HepG2 (cell line): Measurements from ENCODE around the gene IL17RC. TPM values are rescaled to one million over a fixed set of nuclear protein-coding genes. Genes with fewer than 3 reads are reported as not detected.

Experiments used
- ARID5B ChIP-seq: IDR thresholded peaks from 2 replicates; pipeline ENCODE4 v1.4.0; 2020; ENCODE audit warnings: mild to moderate bottlenecking, missing genetic modification reagents
- GATAD2A ChIP-seq: IDR thresholded peaks from 2 replicates; pipeline ENCODE4 v1.6.1; 2016
- HNRNPH1 ChIP-seq: fragments of 200-400 bp; formaldehyde crosslinking; optimal IDR thresholded peaks from 2 replicates; pipeline ENCODE3; 2017; ENCODE audit warnings: mild to moderate bottlenecking, low read depth, low read length
- KAT7 ChIP-seq: IDR thresholded peaks from 2 replicates; pipeline ENCODE4 v1.6.1; 2018; ENCODE audit warnings: borderline replicate concordance, missing compliant biosample characterization
- NFYC ChIP-seq: IDR thresholded peaks from 2 replicates; pipeline ENCODE4 v1.6.1; 2016; ENCODE audit warnings: missing genetic modification reagents, missing compliant biosample characterization
- PITX1 ChIP-seq: sonication (generic); formaldehyde crosslinking; IDR thresholded peaks from 2 replicates; pipeline ENCODE4 v1.5.1; 2020; ENCODE audit warnings: mild to moderate bottlenecking, missing genetic modification reagents
- POGZ ChIP-seq: sonication (generic); formaldehyde crosslinking; IDR thresholded peaks from 2 replicates; pipeline ENCODE4 v1.4.0; 2020; ENCODE audit warnings: mild to moderate bottlenecking, missing genetic modification reagents
- PRDM15 ChIP-seq: sonication (generic); formaldehyde crosslinking; IDR thresholded peaks from 2 replicates; pipeline ENCODE4 v1.4.0; 2020; ENCODE audit warnings: missing genetic modification reagents
- RNF2 ChIP-seq: fragments of 450-650 bp; conservative IDR thresholded peaks from 2 replicates; pipeline ENCODE4 v1.6.1; 2016; ENCODE audit warnings: low read depth
- ZBTB14 ChIP-seq: sonication (generic); formaldehyde crosslinking; IDR thresholded peaks from 2 replicates; pipeline ENCODE4 v1.4.0; 2020; ENCODE audit warnings: missing genetic modification reagents
- ZBTB7A ChIP-seq: sonication (generic); formaldehyde crosslinking; IDR thresholded peaks from 2 replicates; pipeline ENCODE4 v1.8.0; 2022; ENCODE audit warnings: mild to moderate bottlenecking, missing genetic modification reagents
- ZNF34 ChIP-seq: sonication (generic); formaldehyde crosslinking; IDR thresholded peaks from 2 replicates; pipeline ENCODE4 v1.4.0; 2020; ENCODE audit warnings: mild to moderate bottlenecking, missing genetic modification reagents, borderline replicate concordance
- ZNF451 ChIP-seq: sonication (generic); formaldehyde crosslinking; IDR thresholded peaks from 2 replicates; pipeline ENCODE4 v1.5.0; 2020; ENCODE audit warnings: mild to moderate bottlenecking, missing genetic modification reagents
- ZNF512 ChIP-seq: sonication (generic); formaldehyde crosslinking; IDR thresholded peaks from 2 replicates; pipeline ENCODE4 v1.4.0; 2020; ENCODE audit warnings: mild to moderate bottlenecking, missing genetic modification reagents
- ZNF572 ChIP-seq: sonication (generic); formaldehyde crosslinking; IDR thresholded peaks from 2 replicates; pipeline ENCODE4 v1.5.1; 2020; ENCODE audit warnings: mild to moderate bottlenecking, missing genetic modification reagents
- ZNF652 ChIP-seq: IDR thresholded peaks from 2 replicates; pipeline ENCODE4 v1.6.1; 2016; ENCODE audit warnings: low read depth, borderline replicate concordance
- ZNF878 ChIP-seq: sonication (generic); formaldehyde crosslinking; IDR thresholded peaks from 2 replicates; pipeline ENCODE4 v1.8.1; 2023; ENCODE audit warnings: mild to moderate bottlenecking, missing genetic modification reagents, moderate library complexity
- ZSCAN25 ChIP-seq: sonication (generic); formaldehyde crosslinking; IDR thresholded peaks from 2 replicates; pipeline ENCODE4 v1.8.0; 2022; ENCODE audit warnings: mild to moderate bottlenecking, missing genetic modification reagents
- polyA plus RNA-seq, 8 experiments: library from polyadenylated mRNA; depleted of rRNA in 3 of 8; stranded (reverse) in 7 of 8; unstranded in 1 of 8; fragments of >200 nt; fragmentation: Illumina TruSeq in 4 of 8; extraction: Trizol in 4 of 8; gene quantifications; 2 replicates each; pipeline versions ENCODE4 v1.2.1 to v1.2.3, GENCODE V29; 2011 to 2016; ENCODE audit warnings: low read depth in 4 of 8, missing spikeins in 1 of 8, mixed read lengths in 1 of 8; ENCODE audit not compliant: insufficient read depth in 1 of 8
- total RNA-seq, 5 experiments: library from RNA; depleted of rRNA; stranded (reverse); fragments of >200 nt; fragmentation: Illumina TruSeq; extraction: Trizol; gene quantifications; 2 replicates each; pipeline ENCODE4 v1.2.3, GENCODE V29; 2016; ENCODE audit warnings: low read depth in 1 of 5

The IL17RC gene
- total and polyA plus RNA-seq, 2 of the 13 experiments (the other 11 are each of a cell fraction or from before 2014, with no cell fraction given): 20.7 to 24.0 TPM

GRCh38 chr3:9947025-9947995 lies 30.4 kb downstream of the IL17RC start (continued):
- no peak for TF ChIP-seq GATAD2A (CRISPR knock-in tag)
- TF ChIP-seq PITX1: peak; percentile 25; the same call in 1 of the 2 replicates
- TF ChIP-seq NFYC (CRISPR knock-in tag): peak; percentile 34; the same call in 1 of the 2 replicates
- TF ChIP-seq POGZ: peak; percentile 79
- peak; percentile 66 for TF ChIP-seq ZBTB14 (CRISPR knock-in tag)
- TF ChIP-seq ZNF652 (CRISPR knock-in tag): no peak
- TF ChIP-seq ZNF878 (CRISPR knock-in tag): peak; percentile 47; the same call in 1 of the 2 replicates
- peak; percentile 43 for TF ChIP-seq ZBTB7A (CRISPR knock-in tag)
- peak; percentile 18; the same call in 1 of the 2 replicates for TF ChIP-seq KAT7
- peak; percentile 68; the same call in 1 of the 2 replicates for TF ChIP-seq PRDM15 (CRISPR knock-in tag)
- 0 out of 2 replicates have a peak, but pooled peaks have one; percentile 25 for TF ChIP-seq ZNF451 (CRISPR knock-in tag)
- TF ChIP-seq ZNF34 (CRISPR knock-in tag): no peak; the same call in 1 of the 2 replicates
- 0 out of 2 replicates have a peak, but pooled peaks have one; percentile 83 for TF ChIP-seq ZSCAN25 (CRISPR knock-in tag)
- no peak for TF ChIP-seq ZNF512 (CRISPR knock-in tag)
- no peak for TF ChIP-seq HNRNPH1
- peak; percentile 85; the same call in 1 of the 2 replicates for TF ChIP-seq RNF2
- peak; percentile 45; the same call in 1 of the 2 replicates for TF ChIP-seq ARID5B (CRISPR knock-in tag)
- TF ChIP-seq ZNF572: 0 out of 2 replicates have a peak, but pooled peaks have one; percentile 37
